ENCODE data around the gene COL4A2.

Gene COL4A2

DNA sequence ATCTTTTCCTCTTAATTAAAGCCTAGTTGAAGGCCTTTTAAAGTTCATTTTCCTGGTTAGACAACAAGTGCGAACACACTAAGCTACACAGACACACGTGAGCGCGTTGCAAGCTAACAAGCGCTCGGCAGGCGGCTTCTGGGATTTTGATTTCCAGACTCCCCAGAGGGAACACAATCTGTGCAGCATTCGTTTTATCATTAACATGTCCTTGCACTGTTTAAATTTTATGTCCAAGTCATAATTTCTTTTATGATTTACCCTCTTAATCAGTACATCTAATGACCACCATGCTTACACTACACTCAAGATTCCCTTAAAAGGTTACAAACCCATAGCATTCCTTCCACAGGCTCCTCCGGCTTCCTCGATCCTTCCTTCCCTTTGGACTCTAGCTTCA lies 16.9 kb upstream of the COL4A2 start:
- DNase-seq (ENCODE audit: low read depth): no peak

DNA sequence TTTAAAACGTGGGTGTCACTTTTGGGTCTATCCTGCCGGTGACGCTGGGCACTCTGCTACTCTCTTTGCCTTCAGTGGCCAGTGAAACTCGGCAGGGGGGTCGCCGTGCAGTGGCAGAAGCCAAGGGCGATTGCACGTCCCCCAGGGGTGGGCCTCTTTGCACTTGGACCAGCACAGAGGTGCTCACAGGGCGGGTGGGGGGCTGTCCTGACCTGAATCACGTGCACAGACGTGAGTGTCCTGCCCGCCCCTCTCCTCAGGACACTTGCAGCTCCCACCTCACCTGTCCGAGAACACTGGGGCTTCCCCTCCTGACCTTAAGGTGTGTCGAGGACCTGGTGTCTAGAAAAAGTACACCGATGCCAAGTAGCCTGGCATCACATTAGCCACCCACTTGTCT lies 16.3 kb upstream of the COL4A2 start:
- no peak for DNase-seq (ENCODE audit: low read depth)

DNA sequence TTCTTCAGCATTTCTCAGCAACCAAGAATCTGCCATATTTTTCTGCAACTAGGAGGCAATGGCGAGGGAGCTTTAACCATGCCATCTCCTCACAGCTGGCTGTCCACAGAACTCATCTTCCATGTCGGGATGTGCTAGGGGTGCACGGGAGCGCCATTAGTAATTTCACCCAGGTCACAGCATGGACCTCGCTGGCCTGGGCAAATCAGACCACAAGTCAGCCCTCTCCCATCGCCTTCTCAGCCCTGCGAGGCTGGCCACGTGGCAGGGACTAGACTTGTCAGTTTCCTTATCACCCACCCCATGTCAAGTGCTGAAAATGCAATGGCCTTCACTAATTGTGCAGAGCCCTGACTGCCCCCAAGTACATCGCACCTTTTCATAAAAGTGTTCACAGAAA lies 15.8 kb upstream of the COL4A2 start:
- no peak for DNase-seq (ENCODE audit: low read depth)

DNA sequence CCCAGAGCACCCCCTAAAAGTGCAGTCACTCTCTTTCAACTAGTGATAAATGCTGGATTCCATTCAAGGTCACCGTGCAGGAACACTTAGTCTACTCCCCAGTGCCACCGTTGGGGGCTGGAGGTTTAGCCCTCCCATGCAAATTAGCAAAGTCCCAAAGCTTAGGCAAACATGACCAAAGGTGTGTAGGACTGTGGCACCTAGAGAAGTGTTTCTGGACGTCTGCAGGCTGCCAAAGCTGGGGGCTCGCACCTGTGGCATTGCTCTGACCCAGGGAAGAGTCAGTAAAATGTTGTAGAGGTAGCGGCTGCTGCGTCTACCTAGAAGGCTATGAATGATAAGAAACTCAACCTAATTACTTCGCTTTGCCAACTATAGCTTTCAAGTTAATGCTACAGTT lies 14.0 kb upstream of the COL4A2 start:
- DNase-seq (ENCODE audit: low read depth): no peak

DNA sequence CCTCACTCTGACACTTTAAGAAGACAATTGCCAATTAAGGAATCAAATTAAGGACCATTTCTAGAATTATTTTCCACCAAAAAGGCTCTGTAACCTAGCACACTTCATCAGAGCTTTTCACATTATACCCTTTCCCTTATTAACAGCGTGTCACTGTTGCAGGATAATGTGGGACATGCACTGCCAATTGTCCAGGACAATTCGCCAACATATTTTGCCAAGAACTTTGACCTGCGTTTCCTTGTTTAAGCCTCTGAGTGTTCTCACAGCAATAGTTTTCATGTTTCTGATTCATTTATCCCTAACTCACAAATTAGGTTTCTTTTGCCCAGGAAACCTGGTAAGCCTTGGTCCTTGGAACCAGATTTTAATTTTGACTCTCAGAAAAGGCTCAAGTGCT lies 13.4 kb upstream of the COL4A2 start:
- no peak for DNase-seq (ENCODE audit: low read depth)

DNA sequence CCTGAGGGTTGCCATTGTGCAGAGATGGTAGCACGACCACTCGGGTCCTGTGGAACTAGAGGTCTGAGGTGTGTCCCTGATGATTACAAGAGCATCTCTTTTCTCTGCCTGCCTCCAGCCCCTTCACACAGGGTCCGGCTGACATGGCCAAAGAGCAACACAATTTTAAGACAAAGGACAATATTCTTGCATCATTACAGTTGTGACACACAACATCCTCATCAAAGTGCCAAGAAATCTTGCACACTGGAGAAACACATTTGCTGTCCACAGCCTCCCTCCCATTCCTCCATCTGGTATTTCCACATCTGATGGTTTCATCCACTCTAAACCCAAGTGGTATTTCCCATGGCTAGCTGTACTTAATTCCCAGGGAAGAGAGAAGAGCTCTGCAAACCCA lies 12.9 kb upstream of the COL4A2 start:
- peak; percentile 83 for DNase-seq (ENCODE audit: low read depth)

DNA sequence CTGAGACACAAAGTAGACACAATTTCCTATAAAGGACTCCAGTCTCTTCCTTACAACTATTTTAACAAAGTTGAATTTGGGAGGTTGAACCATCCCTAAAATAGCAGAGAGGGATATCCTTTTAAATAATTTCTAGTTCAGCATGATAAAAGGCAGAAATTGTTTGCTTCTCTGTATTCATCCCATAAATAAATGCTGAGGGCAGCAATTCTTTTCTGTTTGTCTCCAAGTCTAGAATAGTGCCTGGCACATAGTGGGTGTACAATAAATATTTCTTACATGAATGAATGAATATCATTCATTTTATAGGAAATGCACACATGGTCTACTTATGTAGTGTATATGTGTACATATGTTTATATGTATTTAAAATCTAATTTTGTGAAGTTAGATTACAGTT lies 12.5 kb upstream of the COL4A2 start:
- no peak for DNase-seq (ENCODE audit: low read depth)

DNA sequence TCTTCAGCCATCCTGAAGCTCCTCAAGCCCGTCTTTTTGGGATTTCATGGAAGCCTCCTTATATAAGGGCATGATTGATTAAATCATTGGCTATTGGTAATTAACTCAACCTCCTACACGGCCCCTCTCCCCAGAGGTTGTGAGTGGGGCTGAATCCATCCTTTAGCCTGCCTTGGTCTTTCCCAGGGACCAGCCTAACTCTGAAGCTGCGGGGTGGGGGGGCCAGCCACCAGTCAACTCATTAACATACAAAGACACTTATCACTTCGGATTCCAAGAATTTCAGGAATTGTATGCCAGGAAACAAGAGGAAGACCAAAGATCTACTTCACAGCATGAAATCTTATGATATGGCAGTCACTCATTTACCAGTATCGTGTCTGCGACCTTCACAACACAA lies 10.1 kb upstream of the COL4A2 start:
- DNase-seq (ENCODE audit: low read depth): no peak

DNA sequence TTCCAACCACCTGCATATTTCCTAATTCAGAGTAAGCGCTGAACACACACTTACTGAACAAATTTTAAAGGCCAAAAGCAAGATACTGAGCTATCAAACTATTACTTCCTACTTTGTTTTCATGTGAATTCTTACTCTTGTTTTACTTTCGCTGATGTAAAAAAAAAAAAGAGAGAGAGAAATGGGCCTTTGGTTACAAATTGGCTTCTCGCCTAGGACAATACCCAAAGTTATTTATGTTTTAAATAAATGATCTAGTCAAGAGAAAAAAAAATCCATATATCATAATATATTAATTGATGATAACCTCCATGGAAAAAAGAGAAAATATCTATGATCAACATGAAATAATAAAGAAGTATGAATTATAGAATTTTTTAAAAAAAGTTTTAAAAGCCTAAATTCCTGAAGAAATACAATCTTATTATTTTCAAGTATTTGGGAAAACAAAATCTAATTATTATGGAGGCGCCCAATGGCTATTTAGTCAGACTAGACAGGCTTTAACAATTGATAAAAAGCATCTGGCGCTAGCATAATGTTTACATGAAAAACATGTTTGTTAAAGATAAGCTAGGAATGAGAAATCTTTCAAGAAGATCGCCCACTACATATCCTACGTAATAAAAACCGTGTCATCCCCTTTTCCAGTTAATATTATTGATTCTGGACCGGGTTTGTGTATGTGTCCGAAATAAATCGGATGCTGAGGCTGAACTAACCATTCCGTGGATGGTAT lies 9.1 kb upstream of the COL4A2 start:
- no peak for DNase-seq (ENCODE audit: low read depth)

DNA sequence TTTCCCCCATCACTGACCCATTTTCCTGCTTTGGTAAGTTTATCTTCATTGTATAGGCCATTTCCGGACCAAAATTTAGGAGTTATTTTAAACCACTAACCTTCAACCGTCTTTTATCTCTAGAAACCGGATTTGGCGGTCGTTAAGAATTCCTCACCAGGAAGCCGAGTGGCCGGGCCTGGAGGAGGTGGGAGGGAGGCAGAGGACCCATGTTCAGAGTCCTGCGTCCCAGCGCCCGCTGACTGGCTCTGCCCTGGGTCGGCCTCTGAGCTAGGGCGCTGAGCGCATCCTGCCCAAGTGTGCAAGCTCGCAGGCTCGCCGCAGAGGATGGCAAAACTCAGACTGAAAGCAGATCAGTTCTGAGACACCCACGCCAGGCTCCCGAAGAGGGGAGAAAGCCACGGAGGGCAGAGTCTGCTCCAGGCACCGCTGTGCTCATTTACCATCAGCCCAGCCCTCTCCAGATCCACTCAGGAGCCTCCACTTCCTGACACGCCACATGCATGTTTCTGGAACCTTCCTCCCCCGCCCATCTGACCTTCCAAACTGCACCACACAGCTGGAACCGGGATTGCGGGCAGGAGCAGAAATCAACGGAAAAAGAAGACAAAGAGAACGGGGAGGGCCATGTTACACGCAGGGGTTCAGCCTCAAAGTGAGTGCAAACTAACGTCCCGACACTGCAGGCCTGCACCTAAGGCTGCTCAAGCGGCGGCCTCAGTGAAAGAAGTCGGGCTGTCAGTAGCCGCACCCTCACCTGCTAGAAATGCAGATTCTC lies 8.4 kb upstream of the COL4A2 start:
- no peak for DNase-seq (ENCODE audit: low read depth)

DNA sequence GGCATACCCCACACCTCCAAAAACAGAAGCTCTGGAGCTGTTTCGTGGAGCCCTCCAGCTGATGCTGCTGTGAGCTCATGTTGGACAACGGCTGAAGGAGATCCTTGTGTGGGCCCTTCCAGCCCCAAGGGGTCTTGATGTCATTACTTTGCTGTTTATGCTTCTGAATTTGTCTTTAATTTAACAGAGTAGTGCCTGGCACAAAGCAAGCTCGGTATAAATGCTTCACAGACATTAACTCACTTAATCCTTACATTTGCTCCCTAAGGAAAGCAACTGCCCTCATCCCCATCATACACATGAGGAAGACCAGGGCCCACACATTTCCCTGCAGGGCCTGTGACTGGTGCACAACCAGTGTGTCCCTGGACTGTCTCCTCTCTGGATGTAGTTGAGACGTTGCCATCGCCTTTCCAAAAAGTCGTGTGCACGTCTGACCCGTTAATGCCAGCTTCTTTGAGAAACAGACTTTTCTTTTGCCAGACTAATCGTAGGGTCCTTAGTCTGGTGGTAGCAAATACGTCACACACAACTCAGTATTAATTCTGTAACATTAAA lies 7.7 kb upstream of the COL4A2 start:
- no peak for DNase-seq (ENCODE audit: low read depth)

DNA sequence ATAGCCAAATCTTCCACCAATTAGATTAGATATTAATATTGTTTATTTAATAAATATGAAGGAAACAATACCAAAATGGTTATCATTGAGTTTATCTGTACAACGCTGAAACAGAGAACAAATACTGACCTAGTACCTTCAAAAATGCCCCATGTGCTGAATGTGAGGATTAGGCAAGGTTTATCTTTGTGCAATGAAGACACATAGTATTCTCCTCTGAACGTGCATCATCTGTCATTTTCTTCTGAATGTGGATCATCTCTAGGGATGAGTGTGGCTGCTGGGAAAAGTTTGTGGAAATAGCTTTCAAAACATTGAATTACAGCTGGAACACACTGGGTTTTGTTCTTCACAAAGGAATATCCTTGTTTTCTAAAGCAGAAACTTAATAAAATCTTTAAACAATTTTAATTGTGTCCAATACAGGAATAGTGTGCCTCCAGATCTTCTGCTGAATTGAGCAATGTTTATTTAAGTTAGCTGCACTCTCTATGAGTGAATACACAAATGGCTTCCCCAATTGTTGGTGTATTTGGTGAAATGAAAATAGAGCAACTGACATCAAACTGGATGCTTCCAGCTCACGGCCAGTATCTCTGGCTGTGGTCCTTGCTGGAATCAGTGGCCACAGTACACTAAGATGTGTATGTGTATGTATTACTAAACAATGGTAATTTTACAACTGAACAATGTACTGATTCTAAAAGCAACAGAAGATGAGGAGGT lies 6.8 kb upstream of the COL4A2 start:
- DNase-seq (ENCODE audit: low read depth): no peak

DNA sequence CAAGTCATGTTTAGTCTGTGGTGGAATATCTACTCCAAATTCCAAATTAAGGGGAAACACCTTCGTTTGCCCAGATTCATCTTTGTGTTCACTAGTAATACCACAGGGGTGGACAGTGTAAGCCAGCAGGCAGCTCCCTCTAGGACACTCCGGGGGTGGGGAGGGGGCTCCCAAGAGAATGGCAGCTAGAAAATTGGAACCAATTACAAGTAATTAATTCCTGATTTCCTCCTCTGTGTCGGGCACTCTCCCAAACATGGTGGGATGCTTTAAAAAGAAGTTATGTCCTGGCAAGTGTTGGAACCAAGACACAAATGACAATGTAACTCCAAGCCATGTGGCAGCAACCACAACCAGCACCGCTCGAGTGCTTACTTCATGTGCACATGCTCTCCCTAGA lies 6.0 kb upstream of the COL4A2 start:
- DNase-seq (ENCODE audit: low read depth): no peak

DNA sequence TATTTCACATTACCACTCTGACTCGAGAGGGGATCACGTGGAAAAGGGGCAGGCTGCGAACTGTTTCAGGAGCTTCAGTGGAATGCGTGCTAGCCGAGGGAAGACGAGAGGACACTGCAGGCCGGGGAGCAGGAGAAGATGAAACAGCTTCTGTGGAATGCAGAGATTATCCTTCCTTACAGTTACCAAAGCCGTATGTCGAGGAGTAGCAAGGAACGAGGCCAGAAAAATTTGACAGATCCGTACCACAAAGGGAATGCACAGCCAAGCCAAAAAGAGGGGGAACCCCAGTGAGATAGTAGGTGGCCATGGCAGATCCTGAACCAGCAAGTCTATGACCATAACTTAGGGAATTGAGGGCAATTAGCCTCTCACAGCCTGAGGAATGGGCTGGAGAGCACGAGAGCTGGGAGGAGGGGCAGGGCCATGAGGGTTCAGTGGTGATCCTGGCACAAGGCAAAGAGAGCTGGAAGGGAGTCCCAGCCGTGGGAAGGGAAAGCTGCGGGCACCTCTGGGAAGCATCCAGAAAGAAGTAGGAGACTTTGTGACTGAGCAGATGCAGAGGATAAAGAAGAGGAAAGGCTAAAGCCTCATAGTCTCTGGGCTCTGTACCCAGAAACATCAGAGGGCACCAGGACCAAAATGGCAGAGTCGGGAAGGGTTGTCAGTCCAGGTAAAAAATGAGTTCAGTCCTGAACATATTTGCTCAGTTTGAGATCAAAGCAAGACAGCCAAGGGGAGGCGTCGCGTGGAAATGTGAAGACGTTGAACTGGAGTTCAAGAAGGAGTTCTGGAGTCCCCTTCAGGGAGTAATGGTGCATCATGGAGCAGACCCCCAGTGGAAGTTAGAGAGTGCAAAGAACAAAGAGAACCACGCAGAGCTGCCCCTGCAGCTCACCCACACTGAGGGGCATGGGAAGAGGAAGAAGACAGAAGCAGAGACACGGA lies 5.2 kb upstream of the COL4A2 start:
- DNase-seq (ENCODE audit: low read depth): no peak

DNA sequence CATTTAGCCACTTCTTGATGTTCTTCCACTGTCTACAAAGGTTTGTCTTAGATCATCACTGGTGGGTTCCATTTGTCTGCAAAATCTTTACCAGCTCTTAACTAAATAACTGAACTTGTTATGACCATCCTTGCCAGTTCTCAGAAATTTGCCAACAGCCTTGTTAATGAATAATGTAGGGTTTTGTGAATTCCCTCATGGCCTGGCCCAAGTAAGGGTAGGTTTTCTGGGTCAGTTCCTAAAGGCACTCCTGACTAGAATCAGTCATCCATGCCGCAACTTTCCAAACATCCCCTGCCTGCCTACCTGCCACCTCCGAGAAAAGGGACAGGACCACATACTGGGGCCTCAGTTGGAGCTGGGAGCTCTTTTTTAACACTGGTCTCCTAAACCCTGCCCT lies 4.1 kb upstream of the COL4A2 start:
- no peak for DNase-seq (ENCODE audit: low read depth)

DNA sequence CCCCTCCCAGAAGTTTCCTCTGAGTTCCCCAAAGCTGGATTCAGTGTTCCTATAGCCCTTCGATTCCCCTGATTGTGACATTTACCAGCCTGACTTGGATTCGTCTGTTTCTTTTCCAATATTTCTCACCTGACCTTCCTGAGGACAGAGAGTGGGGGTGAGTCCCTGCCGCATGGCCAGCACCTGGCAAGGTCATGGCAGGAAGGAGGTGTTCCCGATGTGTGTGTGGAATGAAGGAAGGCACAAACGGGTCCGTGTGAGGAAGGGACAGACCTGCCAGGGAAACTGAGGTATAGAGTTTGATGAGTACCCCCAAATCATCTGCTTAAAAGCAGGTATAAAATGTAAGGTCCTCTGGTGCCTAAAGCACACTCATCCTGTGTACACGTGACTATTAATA lies 3.4 kb upstream of the COL4A2 start:
- no peak for DNase-seq (ENCODE audit: low read depth)

DNA sequence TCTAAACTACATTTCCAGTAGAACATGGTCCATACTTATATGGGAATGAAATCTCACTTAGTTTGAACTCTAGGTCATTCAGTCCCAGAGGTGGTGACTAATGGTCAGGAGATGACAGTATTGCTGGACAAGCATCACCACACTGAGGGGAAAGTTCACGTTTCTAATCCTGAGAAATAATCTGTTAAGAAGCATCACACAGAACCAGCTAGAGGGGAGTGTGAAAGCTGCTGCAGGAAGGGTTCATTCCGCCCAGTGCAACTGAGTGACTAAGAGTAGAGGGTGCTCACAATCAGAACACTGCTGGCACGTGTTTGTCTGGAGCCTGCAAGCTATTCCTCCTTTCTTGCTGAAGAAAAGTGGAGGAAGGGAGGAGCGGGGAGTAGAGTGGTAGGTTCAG lies 2.8 kb upstream of the COL4A2 start:
- no peak for DNase-seq (ENCODE audit: low read depth)

DNA sequence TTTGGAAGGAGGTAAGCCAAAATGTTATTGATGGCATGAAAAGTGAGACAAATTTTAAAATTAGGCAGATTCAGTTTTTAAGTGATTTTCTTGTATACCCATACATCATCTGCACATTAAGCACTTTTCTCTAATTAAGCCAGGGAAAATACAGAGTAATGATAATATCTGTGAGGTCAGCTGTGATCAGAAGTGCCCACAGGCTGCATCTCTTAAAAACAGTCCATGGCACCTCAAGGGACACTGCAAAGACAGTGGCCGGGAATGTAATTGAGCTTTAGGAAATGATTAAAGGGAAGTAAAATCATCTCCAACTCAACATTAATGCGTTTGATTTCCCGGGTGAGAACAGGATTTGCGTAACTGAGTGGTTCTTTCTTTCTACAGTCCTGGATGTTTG lies 2.1 kb upstream of the COL4A2 start:
- no peak for DNase-seq (ENCODE audit: low read depth)

DNA sequence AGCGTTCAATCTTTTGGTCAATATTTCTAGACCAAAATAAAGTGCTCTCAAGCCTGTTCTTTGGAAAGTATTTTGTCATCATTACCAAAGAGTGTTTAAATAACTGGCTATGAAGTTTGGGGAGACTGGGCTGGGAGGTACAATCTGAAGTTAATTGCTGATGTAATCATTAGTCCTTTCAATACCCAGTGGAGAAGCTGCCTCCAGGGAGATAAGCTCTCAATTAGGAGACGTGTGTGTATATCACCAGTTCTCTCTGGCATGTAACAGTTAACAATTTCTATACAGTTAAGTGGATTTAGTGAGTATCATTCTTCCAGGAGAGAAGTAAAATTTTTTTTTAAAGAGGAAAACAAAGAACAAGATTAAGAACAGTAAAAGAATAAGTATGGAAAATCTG lies 1.5 kb upstream of the COL4A2 start:
- DNase-seq (ENCODE audit: low read depth): no peak

DNA sequence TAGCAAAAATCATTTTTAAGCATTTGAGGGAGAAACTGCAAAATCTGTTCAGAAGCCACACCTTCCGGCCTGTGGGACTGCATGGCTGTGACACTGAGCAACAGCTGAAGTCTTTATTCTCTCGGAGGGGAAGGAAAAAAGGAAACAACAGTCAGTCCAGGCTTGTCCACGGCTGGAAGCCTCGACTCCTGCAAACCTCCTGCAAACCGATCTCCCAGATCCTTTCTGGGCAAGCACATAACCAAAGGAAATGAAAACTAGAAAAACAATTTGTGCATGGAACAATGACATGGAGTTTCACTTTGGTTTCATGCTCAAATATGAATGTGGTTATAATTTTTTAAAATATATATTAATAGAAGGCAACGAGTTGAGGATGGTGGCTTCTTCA lies 1.1 kb upstream of the COL4A2 start:
- DNase-seq (ENCODE audit: low read depth): no peak

DNA sequence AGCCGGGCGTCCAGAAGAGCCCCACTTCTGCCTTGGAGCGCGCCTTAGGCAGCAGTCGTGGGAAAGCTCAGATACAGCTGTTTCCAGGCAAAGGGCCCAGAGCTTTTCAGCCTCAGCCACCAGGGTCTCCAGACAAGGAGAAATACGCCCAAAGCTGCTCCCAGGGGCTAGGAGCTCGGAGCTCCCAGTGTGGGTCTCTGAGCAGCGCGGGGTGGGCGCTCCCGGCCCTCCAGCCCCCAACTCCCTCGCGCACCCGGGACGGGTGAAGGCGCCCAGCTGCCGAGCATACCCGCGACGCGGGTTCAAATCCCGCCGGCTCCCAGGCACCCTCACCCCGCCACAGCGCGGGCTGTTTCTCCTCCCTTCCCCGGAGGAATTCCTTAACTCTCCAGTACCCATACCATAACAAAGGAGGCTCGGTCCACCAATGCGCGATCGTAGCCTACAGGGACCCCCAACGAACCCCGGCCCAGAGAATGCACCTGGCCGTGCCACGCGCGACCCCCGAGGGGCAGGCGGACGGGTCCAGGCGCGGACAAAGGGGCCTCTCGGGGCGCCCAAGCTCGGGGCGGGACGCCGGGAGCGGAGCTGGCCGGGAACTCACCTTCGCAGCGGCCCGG lies 634 bp upstream of the COL4A2 start:
- no peak for DNase-seq (ENCODE audit: low read depth)
